HG02970 (cell line): Measurements from ENCODE around the gene LSM12.

Experiments used
- ATAC-seq: cut with Tn5 transposase; IDR thresholded peaks from one replicate; pipeline ENCODE4 v1.9.1; 2021; ENCODE audit warnings: mild to moderate bottlenecking, moderate library complexity, moderate number of reproducible peaks; ENCODE audit not compliant: unreplicated experiment, low FRiP score

The LSM12 gene

DNA sequence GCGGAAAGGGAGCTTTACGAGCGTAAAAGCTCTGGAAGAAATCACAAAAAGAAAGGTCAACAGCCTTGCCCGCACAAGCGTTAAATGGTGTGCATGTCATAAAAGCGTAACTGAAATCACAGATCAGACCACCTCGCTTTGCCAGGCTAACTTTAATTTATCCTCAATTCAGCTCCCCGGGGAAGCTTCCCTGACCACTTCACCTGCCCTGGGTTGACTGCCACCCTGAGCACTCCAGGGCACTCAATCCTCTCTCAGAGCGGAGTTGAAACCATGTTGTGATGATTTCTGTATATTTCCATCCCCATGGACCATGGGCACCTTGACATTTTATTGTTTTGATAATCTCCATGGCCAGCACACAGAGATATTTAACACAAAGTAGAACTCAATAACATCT, 78.2 kb downstream of the LSM12 start:
- ATAC-seq: no peak

DNA sequence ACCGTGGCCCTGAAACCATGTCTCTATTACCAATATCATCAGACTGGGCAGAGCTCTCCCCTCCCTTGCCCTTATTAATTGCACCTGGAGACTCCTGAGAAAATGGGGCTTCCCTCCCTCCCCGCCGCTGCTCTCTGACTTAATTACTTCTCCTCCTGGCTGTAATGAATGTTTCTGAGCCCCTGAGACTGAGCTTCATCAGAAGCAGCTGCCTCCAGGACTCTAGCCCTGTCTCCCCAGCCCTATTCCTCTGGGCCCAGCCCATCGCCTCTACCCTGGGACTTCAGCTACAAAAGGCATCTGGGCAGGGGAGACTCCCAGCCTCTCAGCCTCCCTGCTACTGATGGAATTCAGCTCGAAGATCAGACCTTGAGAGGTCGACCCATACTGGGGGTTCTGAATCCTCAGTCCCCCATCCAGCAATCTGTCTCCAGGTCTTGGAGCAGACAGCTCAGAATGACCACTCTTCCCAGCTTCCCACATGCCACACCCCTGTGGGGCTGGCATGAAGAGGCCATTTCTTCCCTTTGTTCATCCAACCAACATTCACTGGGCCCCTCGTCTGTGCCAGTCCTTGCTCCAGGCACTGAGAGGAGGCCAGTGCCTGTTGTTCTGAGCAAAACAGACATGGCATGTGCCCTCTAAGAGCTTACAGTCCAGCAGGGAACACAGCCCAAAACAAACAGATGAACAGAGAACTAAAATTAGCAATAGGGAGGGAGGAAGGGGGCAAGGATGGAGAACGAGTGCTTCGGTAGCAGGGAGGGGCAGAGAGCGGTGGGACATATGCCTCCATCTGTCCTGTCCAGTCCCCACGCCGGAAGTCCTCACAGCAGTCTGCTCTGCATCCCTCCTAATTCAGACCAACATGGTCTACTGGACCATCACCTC, 79.1 kb downstream of the LSM12 start:
- ATAC-seq: no peak

- no peak for ATAC-seq
These were observed 80.1 kb downstream of the LSM12 start for GRCh38 chr17:43986225-43986981.

DNA sequence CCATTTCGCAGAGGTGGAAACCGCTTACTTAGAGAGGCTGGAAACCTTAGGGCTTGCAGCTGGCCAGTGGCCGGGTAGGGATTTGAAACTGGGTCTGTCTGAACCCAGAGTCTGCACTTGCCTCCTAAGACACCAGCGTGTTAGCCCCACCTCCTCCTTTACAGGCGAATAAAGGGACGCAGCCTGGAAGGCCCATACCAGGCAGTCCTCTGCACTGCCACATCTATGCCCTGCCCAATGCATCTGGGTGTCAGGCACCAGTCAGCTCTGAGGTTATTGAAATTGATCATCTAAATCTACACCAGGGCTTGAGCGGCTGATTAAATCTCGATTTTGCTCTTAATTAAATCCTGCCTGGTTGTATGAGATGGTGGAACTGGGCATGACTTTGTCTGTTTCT, 82.0 kb downstream of the LSM12 start:
- no peak for ATAC-seq
